ENCODE measurements around the gene SAMD4A. TPM values are rescaled to one million over a fixed set of nuclear protein-coding genes. Genes with fewer than 3 reads are reported as not detected.

Gene SAMD4A
- total and polyA plus RNA-seq, 7 experiments from 2014 or later, result 0.73 to 5.7 (median 1.7) TPM; not detected in 2

DNA sequence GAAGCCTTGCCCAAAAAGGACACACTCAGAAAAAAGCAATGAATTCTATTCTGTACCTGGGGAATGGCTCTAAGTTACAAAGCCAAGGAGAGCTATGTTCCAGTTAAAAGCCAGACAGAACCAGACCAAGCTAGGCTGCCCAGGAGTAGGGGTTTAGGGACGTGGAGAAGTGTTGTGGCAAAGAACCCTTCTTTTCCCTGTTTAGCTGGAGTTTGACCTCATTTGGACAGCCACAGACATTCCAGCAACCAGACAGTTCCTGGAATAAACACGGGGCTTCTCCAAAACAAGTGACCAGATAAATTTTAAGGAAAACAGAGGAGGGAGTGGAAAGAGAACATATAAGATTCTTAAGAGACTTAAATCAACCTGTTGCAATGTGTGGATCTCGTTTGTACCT is 273.4 kb downstream of the SAMD4A start:
- H3K4me3 ChIP-seq (ENCODE audit: low read length), result no peak overlapping the region
- H3K4me3 Mint-ChIP-seq, result no peak overlapping the region
- DNase-seq, result no peak
- no peaks in the 10 kb centered on the region for H3K4me1 ChIP-seq (ENCODE audit: control insufficient read depth in 2 of 2, insufficient read depth in 2 of 2, low read length in 2 of 2)
- H3K27ac Mint-ChIP-seq, result peak overlapping the region in 1 of 9 donors; percentile 55
- H3K27ac ChIP-seq (ENCODE audit: low read depth, low read length), result no peak overlapping the region
- ChIA-PET CTCF (interaction anchor here (0.5 to 0.9 kb wide), 2 partner anchors 31 to 232 kb away, joined by 3 to 6 read pairs; no protein-coding TSS in a partner anchor), POLR2A (no interaction called here)
- H3K36me3 Mint-ChIP-seq, result peaks cover 10 to 53% (median 31%) of the 10 kb centered on the region in 5 donors
- H3K27me3 Mint-ChIP-seq, result no peaks in the 10 kb centered on the region
- ATAC-seq, result no peak
- H3K9me3 Mint-ChIP-seq, result no peaks in the 10 kb centered on the region
- H3K4me1 Mint-ChIP-seq, result peaks cover 0 to 1% (median 0%) of the 10 kb centered on the region in 7 donors
- H3K9me3 ChIP-seq (ENCODE audit: control insufficient read depth in 2 of 3, low read length in 3 of 3), result no peaks in the 10 kb centered on the region
- intact Hi-C loops (cut with micrococcal nuclease), result loop anchor here in 1 of 2 donors (1.0 to 2.0 kb wide), 2 partner anchors 53 to 62 kb away; partner anchors contain the start of gene GCH1
- H3K36me3 ChIP-seq (ENCODE audit: control insufficient read depth in 2 of 3, insufficient read depth in 3 of 3, low read length in 3 of 3), result peaks cover 0 to 19% (median 14%) of the 10 kb centered on the region in 3 experiments
- no peaks in the 10 kb centered on the region for H3K27me3 ChIP-seq (ENCODE audit: control insufficient read depth in 2 of 2, insufficient read depth in 2 of 2, low read length in 2 of 2)

- no peak overlapping the region for H3K27ac Mint-ChIP-seq
Measured at GRCh38 chr14:54840798-54841197, 273.9 kb downstream of the SAMD4A start.

More at GRCh38 chr14:54840798-54841197, 273.9 kb downstream of the SAMD4A start:
- no peak overlapping the region for H3K4me3 Mint-ChIP-seq
- peaks cover 10 to 55% (median 32%) of the 10 kb centered on the region in 5 donors for H3K36me3 Mint-ChIP-seq
- H3K36me3 ChIP-seq (ENCODE audit: control insufficient read depth in 2 of 3, insufficient read depth in 3 of 3, low read length in 3 of 3), result peaks cover 0 to 23% (median 14%) of the 10 kb centered on the region in 3 experiments
- DNase-seq (no peak), ATAC-seq (no peak)
- H3K4me1 ChIP-seq (ENCODE audit: control insufficient read depth in 2 of 2, insufficient read depth in 2 of 2, low read length in 2 of 2), result no peaks in the 10 kb centered on the region
- CTCF ChIA-PET, result interaction anchor here (0.5 kb wide), 1 partner anchor 233 kb away, joined by 6 read pairs; no protein-coding TSS in a partner anchor
- no peak overlapping the region for H3K27ac ChIP-seq (ENCODE audit: low read depth, low read length)
- intact Hi-C loops (cut with micrococcal nuclease), result loop anchor here in 1 of 2 donors (1.0 to 2.0 kb wide), 2 partner anchors 53 to 62 kb away; partner anchors contain the start of gene GCH1
- H3K9me3 Mint-ChIP-seq, result no peaks in the 10 kb centered on the region
- no peaks in the 10 kb centered on the region for H3K9me3 ChIP-seq (ENCODE audit: control insufficient read depth in 2 of 3, low read length in 3 of 3)
- H3K27me3 ChIP-seq (ENCODE audit: control insufficient read depth in 2 of 2, insufficient read depth in 2 of 2, low read length in 2 of 2), result no peaks in the 10 kb centered on the region
- H3K4me1 Mint-ChIP-seq, result peaks cover 0 to 1% (median 0%) of the 10 kb centered on the region in 7 donors
- no peak overlapping the region for H3K4me3 ChIP-seq (ENCODE audit: low read length)
- POLR2A ChIA-PET, result no interaction called here
- H3K27me3 Mint-ChIP-seq, result no peaks in the 10 kb centered on the region

Other genes with a start within 250 kb of the SAMD4A start
- 10 to 100 TPM in 1 of 5 experiments, 1 to 10 TPM in 3, under 1 TPM in 1; 0.93 to 48.1 (median 3.0) TPM for gene CDKN3, start 170.1 kb upstream of the SAMD4A start, total RNA-seq
- 1 to 10 TPM; 2.6 to 4.9 TPM for gene CDKN3, start 170.1 kb upstream of the SAMD4A start, polyA plus RNA-seq
- 10 to 100 TPM; 50.5 to 87.9 (median 57.8) TPM for gene CNIH1, start 125.8 kb upstream of the SAMD4A start, total RNA-seq
- gene CNIH1, start 125.8 kb upstream of the SAMD4A start, polyA plus RNA-seq, result 10 to 100 TPM; 59.7 to 99.3 TPM
- 10 to 100 TPM; 28.9 to 39.9 (median 34.7) TPM for gene GMFB, start 78.1 kb upstream of the SAMD4A start, total RNA-seq
- 10 to 100 TPM; 10.6 to 19.7 TPM for gene GMFB, start 78.1 kb upstream of the SAMD4A start, polyA plus RNA-seq
- 10 to 100 TPM; 11.2 to 24.1 (median 17.3) TPM for gene CGRRF1, start 57.2 kb upstream of the SAMD4A start, total RNA-seq
- 10 to 100 TPM; 17.9 to 23.4 TPM for gene CGRRF1, start 57.2 kb upstream of the SAMD4A start, polyA plus RNA-seq